Activated naive CD4-positive, alpha-beta T cell (primary cell): ENCODE measurements around the gene MNT.
A peak's percentile ranks its signal among the peaks of the same experiment; 100 is the strongest.
"Not testable (repeated sequence)": the region's sequence is repeated elsewhere in the genome, so short reads cannot be mapped to it uniquely, and the experiment has no call there.

Source experiments
- DNase-seq, 4 experiments: peaks; one replicate each; lab custom pipeline; 2025; lab: John Stamatoyannopoulos, UW

Gene MNT

DNA sequence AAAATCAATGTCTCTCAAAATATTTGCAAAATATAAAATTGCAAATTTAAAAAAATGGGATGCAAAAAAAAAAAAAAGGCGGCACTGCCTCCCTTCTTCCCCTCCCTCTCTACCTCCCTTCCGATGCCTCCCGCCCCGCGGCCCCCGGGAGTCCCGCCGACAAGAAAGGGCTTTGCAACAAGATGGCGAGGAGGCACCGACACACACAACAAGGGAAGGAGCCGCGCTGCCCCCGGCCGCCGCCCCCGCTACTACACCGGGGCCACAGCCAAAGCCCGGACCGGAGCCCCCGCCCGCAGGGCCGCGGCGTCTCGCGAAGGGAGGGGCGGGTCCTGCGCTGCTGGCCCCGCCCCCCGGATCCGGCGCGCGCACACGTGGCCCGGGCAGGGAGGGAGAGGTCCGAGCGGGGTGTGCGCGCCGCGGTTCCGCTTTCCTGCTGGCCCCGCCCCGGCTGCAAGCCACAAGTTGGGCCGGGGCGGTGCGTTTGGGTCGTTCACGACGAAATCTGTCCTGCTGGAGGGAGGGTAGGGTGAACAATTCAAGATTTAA, at the start of gene MNT:
TSS of gene MNT (minus strand) at position 184 of the 549 bp plus-strand sequence. CDS start 348 bp downstream, outside the sequence.
- DNase-seq: peak; percentile 84 to 95 (median 87)

DNA sequence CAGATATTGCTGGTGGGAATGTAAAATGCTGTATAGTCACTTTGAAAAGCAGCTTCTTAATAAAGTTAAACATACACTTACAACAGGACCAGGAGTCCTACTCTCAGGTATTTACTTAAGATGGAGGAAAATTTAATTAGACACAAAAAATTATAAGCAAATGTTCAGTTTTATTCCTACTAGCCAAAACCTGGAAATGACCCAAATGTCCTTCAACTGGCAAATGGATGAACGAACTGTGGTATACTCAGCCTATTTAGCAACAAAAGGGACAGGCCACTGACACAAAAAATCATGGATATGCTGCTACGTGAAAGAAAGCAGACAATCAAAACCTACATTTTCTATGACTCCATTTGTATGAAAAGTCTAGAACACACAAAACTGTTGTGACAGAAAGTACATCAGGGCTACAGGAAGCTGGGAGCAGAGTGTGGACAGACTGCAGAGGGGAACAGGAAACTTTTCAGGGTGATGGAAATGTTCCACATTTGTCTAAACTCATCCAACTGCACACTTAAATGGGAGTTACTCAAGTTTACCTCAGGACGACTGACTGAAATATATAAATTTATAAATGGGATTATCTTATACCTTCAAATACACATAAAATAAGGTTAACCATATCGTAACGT, 49.3 kb upstream of the MNT start:
- DNase-seq: no peak

DNA sequence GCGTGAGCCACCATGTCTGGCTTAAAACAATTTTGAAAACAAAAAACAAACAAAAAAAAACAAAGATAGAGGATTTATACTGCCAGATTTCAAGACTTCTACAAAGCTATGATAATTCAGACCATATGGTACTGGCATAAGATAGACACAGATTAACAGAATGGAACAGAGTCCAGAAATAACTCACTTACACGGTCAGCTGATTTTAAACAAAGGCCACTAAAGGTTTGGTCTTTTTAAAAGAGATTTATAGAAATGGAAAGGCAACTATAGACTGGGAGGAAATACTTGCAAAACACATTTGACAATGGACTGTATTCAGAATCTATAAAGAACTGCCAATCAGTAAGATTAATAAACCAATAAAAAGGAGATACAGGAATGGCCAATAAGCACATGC, 48.6 kb upstream of the MNT start:
- no peak for DNase-seq

GRCh38 chr17:2447479-2447878, 46.6 kb upstream of the MNT start:
- DNase-seq: not testable (repeated sequence)

- DNase-seq: no peak
Measured at GRCh38 chr17:2445638-2446037, 44.8 kb upstream of the MNT start.

GRCh38 chr17:2444382-2444781, 43.5 kb upstream of the MNT start:
- DNase-seq: no peak

DNA sequence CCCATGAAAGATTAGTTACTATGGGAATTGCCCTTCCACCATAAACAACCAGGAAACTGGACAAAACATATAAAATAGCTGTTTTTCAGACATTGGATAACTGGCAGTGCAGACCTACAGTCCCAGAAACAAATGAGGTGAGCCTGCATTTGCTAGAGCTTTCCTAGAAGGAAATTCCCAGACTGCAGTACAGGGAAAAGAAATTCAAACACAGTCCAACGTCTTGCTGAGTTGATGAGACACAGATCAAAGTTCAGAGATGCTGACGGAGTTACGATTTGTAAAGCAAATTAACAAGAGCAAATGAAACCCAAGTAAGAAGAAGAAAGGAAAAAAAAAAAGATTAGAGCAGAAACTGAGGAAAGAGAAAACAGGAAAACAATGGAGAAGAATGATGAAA, 41.3 kb upstream of the MNT start:
- no peak for DNase-seq

DNA sequence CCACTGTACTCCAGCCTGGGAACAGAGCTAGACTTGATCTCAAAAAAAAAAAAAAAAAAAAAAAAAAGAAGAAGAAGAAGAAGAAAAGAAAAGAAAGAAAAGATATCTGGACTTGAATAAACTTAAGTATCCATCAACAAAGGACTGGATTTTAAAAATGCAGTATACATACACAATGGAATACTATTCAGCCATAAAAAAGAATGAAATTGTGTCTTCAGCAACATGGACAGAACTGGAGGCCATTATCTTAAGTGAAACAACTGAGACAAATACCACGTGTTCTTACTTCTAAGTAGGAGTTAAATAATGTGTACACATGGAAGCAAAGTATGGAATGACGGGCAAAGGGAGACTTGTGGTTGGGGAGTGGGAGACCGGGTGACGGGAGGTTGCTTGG, 40.1 kb upstream of the MNT start:
- DNase-seq: no peak

GRCh38 chr17:2439997-2440396, 39.1 kb upstream of the MNT start:
- DNase-seq: not testable (repeated sequence)

GRCh38 chr17:2438823-2439222, 38.0 kb upstream of the MNT start:
- no peak for DNase-seq

DNA sequence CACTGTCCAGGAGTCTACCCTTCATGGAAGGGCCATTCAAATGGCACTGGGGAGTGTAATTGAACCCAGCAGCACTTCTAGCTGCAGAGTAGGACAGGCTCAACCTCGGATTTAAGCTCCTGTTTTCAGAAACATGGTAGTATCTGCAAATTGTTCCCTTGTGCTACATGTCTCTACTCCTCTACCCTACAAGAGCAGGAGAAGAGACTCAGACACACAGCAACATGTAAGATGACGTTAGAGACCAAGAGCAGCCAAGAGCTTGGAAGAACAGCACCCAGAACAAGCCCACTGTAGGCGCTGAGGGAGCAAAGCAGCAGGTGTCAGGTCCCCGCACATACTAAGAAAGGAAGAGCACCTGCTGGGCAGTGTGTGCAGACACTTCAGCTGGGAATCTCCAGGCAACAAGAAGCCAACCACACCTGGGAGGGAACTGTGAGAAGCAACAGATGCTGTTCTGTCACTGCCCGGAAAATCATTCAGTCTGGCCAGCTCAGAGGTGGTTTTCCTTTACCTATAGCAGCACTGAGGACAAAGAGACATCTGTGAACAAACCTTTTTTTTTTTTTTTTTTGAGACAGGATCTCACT, 35.6 kb upstream of the MNT start:
- DNase-seq: no peak

DNA sequence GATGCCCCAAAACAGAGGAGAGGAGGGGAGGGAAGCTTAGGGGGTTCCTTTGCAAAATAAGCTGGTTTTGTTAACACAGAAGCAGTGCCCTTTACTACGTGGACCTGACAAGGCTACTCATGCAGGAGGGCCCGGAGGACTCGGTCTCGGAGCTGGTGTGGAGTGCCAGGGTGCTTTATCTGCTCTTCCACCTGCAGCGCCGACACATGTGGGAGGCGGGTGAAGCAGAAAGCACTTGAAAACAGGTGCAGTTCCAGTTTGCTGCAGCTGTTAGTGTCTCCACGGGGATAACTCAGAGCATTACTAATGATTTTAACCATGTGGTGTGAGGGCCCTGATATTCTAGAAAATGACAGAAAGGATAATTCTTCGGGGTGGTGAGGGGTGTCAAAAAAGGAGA, 35.0 kb upstream of the MNT start:
- DNase-seq: no peak

DNA sequence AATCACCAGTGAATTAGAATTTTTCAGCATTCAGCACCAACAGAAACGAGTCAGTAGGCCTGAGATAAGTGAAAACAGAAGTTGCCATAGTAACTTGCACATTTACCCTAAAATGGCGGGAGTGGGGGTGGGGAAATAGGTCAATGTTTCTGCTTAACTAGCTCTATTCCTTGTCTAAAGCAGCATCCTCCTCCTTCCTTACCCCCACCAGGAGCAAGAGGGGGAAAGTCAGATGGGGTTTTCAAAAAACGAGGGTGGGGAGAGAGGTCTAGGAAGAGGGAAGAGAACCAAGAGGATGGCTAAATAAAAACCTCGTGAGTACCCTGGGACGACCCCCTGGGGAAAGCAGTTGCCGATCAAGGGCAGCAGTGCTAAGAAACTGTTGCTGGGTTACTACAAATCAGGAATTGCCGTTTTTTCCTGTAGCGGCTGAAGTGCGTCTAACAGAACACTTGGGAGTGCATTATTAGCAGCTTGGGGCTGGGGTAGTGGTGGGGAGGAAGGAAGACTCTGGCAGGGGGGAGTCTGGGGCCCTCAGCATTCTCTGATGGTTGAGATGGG, 34.4 kb upstream of the MNT start:
- DNase-seq: no peak

DNA sequence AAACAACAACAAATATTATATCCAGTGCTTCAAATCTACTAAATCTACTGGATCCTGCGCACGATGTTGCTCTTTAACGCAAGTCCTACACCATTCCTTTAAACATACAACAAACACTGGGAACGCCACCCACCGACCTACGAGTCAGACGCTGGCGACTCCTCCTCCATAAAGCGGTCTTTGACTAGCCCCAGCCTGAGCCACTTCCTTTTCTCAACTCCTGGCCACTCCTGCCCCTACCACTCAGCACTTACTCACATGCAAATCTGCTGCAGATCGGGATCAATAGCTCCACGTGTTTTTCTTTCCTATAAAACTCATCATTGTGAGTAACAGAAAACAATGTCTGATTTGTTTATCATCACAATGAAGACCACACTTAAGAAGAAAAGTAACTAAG, 32.8 kb upstream of the MNT start:
- DNase-seq: no peak

- no peak for DNase-seq
Measured at GRCh38 chr17:2427910-2428309, 27.1 kb upstream of the MNT start.

DNA sequence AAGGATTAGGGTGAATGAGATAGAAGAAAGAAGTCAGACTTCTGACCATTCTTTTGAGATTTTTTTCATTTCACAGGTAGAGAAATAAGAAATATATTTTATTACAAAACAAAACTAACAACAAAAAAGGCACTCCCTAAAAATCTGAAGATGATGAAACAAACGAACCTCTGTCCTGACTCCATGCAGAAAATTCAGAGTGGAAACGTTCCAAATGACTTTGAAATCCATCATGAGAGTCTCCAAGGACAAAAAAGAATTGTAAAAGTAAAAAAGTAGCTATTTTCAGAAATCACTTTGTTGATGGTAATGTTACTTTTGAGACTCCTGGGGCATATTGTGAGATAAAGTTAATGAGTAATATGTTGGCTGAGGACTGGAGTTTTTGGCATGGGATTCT, 26.4 kb upstream of the MNT start:
- no peak for DNase-seq

DNA sequence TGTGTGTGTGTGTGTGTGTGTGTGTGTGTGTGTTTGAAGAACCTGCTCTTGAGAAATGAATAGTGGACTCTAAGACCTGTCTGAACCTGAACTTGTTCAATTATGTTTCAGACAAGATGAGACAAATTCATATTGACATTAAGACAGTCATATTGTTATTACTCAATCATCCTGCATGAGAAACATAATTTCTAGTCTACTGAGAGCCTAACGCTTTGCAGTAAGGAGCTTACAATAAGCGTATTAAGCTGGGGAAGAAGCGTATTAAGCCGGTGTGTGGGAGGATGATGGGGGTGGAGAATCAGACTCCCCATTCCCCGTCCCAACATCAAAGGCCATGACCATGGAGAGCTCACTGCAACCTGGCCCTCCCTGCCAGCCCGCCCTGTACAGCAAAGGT, 22.4 kb upstream of the MNT start:
- DNase-seq: no peak

DNA sequence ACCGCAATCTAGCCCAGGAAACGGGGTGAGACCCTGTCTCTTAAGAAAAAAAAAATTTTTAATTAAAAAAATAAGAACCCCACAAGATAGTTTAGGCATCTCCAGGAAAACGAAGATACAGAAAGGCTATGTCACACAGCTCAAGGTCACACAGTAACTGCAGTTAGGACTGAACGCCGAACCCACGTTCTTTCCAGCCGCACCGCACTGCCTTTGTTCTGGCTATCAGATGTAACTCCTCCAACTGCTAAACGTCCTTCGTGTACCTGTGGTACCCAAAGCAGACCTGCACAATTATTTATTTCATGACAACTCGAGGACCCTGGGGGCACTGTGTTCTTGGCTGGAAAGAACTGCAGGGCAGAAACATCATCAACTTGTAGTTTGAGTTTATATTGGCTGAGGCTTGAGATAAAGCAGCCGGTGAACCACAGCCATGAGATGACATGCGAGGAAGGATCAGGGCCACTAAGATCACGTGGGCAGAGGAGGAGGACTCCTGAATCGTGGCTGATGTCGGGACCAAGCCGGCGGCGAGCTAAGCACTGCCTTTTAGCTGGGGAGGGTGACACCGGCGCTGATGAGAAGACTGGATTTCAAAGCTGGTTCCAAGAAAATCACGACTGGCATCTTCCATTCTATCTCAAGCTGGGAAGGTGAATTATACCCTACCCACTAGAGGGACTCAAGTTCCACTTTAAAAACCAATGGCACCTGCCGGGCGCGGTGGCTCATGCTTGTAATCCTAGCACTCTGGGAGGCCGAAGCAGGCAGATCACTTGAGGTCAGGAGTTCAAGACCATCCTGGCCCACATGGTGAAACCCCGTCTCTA, 20.7 kb upstream of the MNT start:
- DNase-seq: no peak

GRCh38 chr17:2420176-2420575, 19.3 kb upstream of the MNT start:
- no peak for DNase-seq

- DNase-seq: no peak
Measured at GRCh38 chr17:2419486-2419885, 18.6 kb upstream of the MNT start.

- no peak for DNase-seq
Measured at GRCh38 chr17:2418572-2418971, 17.7 kb upstream of the MNT start.

GRCh38 chr17:2416010-2416734, 15.3 kb upstream of the MNT start:
- peak; percentile 73 to 85 (median 84) for DNase-seq
